ENCODE measurements around the gene TTLL12.
A peak's percentile ranks its signal among the peaks of the same experiment; 100 is the strongest.

The TTLL12 gene

GRCh38 chr22:43186272-43187170 is at the start of gene TTLL12:
TTLL12 (minus strand) TSS chr22:43187134; CDS start chr22:43187069, 65 bp downstream.
- H3K9ac ChIP-seq (ENCODE audit: low read length) = peak within 1 kb of the TSS; percentile 83
- H3K4me1 ChIP-seq (ENCODE audit: insufficient read depth, low read length, severe bottlenecking) = peaks cover 14% of the 10 kb centered on the region
- H3K79me2 ChIP-seq (ENCODE audit: insufficient read depth, low read length) = peaks cover 10% of the 10 kb centered on the region
- peak within 1 kb of the TSS; percentile 98 for H3K4me2 ChIP-seq (ENCODE audit: low read length)
- peaks cover 10% of the 10 kb centered on the region; the same call in 1 of the 2 replicates for H3K27me3 ChIP-seq (ENCODE audit: insufficient read depth, low read length)
- no peaks in the 10 kb centered on the region for H3F3A ChIP-seq (ENCODE audit: insufficient read depth, low read length)
- H3K36me3 ChIP-seq (ENCODE audit: insufficient read depth, low read length) = peaks cover 30% of the 10 kb centered on the region
- peak within 1 kb of the TSS; percentile 48 for H3K27ac ChIP-seq (ENCODE audit: low read depth, low read length, poor library complexity, severe bottlenecking)
- H3K9me3 ChIP-seq (ENCODE audit: low read length) = peaks cover 4% of the 10 kb centered on the region
- TF ChIP-seq CTCF (IDR thresholded peaks at IDR 0.05; ENCODE audit: low read length) (no peak), EZH2 (IDR thresholded peaks at IDR 0.05; ENCODE audit: borderline replicate concordance, low read length) (no peak)
- H3K4me3 ChIP-seq (ENCODE audit: low read depth, low read length, poor library complexity, severe bottlenecking) = peak within 1 kb of the TSS; percentile 83
- peak within 1 kb of the TSS; percentile 1; the same call in 1 of the 2 replicates for H2AFZ ChIP-seq (ENCODE audit: low read length)
- no peaks in the 10 kb centered on the region for H3K9me2 ChIP-seq (ENCODE audit: low read depth, low read length)
- no peaks in the 10 kb centered on the region for H4K20me1 ChIP-seq (ENCODE audit: insufficient read depth, low read length)

- Histone ChIP-seq H3K27me3 (ENCODE audit: insufficient read depth, low read length) (no peaks in the 10 kb centered on the region), H3K9me3 (ENCODE audit: low read length) (no peaks in the 10 kb centered on the region), H3K9me2 (ENCODE audit: low read depth, low read length) (no peaks in the 10 kb centered on the region), H3K4me3 (ENCODE audit: low read depth, low read length, poor library complexity, severe bottlenecking) (no peak overlapping the region), H3K27ac (ENCODE audit: low read depth, low read length, poor library complexity, severe bottlenecking) (no peak overlapping the region), H4K20me1 (ENCODE audit: insufficient read depth, low read length) (no peaks in the 10 kb centered on the region), H3K79me2 (ENCODE audit: insufficient read depth, low read length) (no peaks in the 10 kb centered on the region), H3F3A (ENCODE audit: insufficient read depth, low read length) (no peaks in the 10 kb centered on the region), H3K4me1 (ENCODE audit: insufficient read depth, low read length, severe bottlenecking) (no peaks in the 10 kb centered on the region), H3K9ac (ENCODE audit: low read length) (no peak overlapping the region), H3K4me2 (ENCODE audit: low read length) (no peak overlapping the region), H2AFZ (ENCODE audit: low read length) (no peak overlapping the region), H3K36me3 (ENCODE audit: insufficient read depth, low read length) (no peaks in the 10 kb centered on the region)
- TF ChIP-seq EZH2 (IDR thresholded peaks at IDR 0.05; ENCODE audit: borderline replicate concordance, low read length) (no peak), CTCF (IDR thresholded peaks at IDR 0.05; ENCODE audit: low read length) (no peak)
These were observed 48.8 kb upstream of the TTLL12 start for GRCh38 chr22:43235445-43236409.

GRCh38 chr22:43234264-43234988 is 47.5 kb upstream of the TTLL12 start:
- Histone ChIP-seq H3K27me3 (ENCODE audit: insufficient read depth, low read length) (no peaks in the 10 kb centered on the region), H3F3A (ENCODE audit: insufficient read depth, low read length) (no peaks in the 10 kb centered on the region)

More at GRCh38 chr22:43234264-43234988, 47.5 kb upstream of the TTLL12 start:
- H3K9me2 ChIP-seq (ENCODE audit: low read depth, low read length) = no peaks in the 10 kb centered on the region
- H3K27ac ChIP-seq (ENCODE audit: low read depth, low read length, poor library complexity, severe bottlenecking) = no peak overlapping the region
- no peak overlapping the region for H3K4me3 ChIP-seq (ENCODE audit: low read depth, low read length, poor library complexity, severe bottlenecking)
- H3K4me1 ChIP-seq (ENCODE audit: insufficient read depth, low read length, severe bottlenecking) = no peaks in the 10 kb centered on the region
- no peaks in the 10 kb centered on the region for H3K79me2 ChIP-seq (ENCODE audit: insufficient read depth, low read length)
- H3K4me2 ChIP-seq (ENCODE audit: low read length) = no peak overlapping the region
- H4K20me1 ChIP-seq (ENCODE audit: insufficient read depth, low read length) = no peaks in the 10 kb centered on the region
- H3K9ac ChIP-seq (ENCODE audit: low read length) = no peak overlapping the region
- TF ChIP-seq EZH2 (IDR thresholded peaks at IDR 0.05; ENCODE audit: borderline replicate concordance, low read length) = no peak
- TF ChIP-seq CTCF (IDR thresholded peaks at IDR 0.05; ENCODE audit: low read length) = no peak
- H3K9me3 ChIP-seq (ENCODE audit: low read length) = no peaks in the 10 kb centered on the region
- H2AFZ ChIP-seq (ENCODE audit: low read length) = no peak overlapping the region
- no peaks in the 10 kb centered on the region for H3K36me3 ChIP-seq (ENCODE audit: insufficient read depth, low read length)

All from OCI-LY1 (cell line).